RWPE1 (cell line): ENCODE data around the gene OR56A1.

Source experiments
- CTCF ChIA-PET: fragments of 350-600 bp; sonication (Branson Sonifier 250); formaldehyde crosslinking; extraction: SDS; loops from one replicate; lab custom pipeline; 2021; lab: Yijun Ruan, JAX
- POLR2A ChIA-PET: fragments of 400-600 bp; formaldehyde crosslinking; extraction: SDS; loops from one replicate; lab custom pipeline; 2020; ENCODE audit warnings: antibody characterized with exemption; ENCODE audit not compliant: low non-redundant PET; lab: Yijun Ruan, JAX
- DNase-seq: peaks from one replicate; pipeline ENCODE4 v3.0.0; 2012; ENCODE audit warnings: low spot score
- H3K27ac ChIP-seq: fragments of 450-650 bp; 2 replicates; pipeline ENCODE4 v1.5.1; 2017
- CTCF ChIP-seq: fragments of 450-650 bp; conservative IDR thresholded peaks from 2 replicates; pipeline ENCODE4 v1.5.1; 2017; ENCODE audit warnings: low read depth, mild to moderate bottlenecking

Gene OR56A1

GRCh38 chr11:6057452-6057851 is 26.9 kb upstream of the OR56A1 start:
- TF ChIP-seq CTCF: no peak
- no peak overlapping the region for H3K27ac ChIP-seq
- ChIA-PET POLR2A (no interaction called here), CTCF (no interaction called here)
- no peak for DNase-seq

GRCh38 chr11:6055569-6055968 is 25.0 kb upstream of the OR56A1 start:
- CTCF ChIA-PET: no interaction called here
- H3K27ac ChIP-seq: no peak overlapping the region
- POLR2A ChIA-PET: no interaction called here
- TF ChIP-seq CTCF: no peak
- no peak for DNase-seq

DNA sequence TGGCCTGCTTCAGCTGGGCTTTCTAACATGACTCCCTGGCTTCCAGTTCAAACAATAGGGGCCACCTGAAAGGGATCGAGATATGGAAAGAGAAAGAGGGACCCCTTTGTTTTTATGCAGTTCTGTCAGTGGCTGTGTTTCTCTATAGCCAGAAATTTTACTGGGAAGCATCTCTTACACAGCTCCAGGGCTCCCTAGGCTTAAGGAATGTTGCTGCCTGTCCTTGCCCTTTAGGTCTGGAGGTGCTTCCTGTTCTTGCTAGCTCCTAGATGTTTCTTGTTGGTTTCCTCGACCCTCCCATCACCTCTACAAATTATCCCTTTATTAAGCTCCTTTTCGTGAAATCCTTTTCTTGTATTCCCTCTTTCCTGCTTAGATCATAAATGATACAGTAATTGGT is 21.8 kb upstream of the OR56A1 start:
- CTCF ChIA-PET: interaction anchor here (0.5 kb wide), 1 partner anchor 86 kb away, joined by 3 read pairs; no protein-coding TSS in a partner anchor
- H3K27ac ChIP-seq: no peak overlapping the region
- DNase-seq: no peak
- TF ChIP-seq CTCF: no peak
- POLR2A ChIA-PET: no interaction called here

DNA sequence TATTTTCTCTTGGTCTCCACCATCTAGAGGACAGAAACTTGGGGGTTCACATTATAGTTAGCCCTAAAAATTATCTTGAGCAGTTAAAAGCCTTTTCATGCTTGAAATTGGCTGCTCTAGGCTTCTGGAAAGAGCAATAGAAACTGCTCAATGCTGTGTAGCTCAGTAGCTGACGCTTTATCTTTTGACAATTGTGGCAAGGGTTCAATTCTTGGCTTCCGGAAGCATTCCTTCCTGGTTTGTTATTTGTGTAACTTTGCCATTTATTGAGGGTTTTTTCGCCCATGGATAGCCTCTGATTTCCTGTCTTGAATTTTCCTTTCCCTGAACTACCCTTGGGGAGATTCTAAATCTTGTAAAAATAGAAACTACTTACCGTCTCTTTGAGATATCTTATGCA is 10.3 kb upstream of the OR56A1 start:
- ChIA-PET POLR2A (no interaction called here), CTCF (interaction anchor here (0.6 kb wide), 1 partner anchor 166 kb away, joined by 4 read pairs; no protein-coding TSS in a partner anchor)
- TF ChIP-seq CTCF: no peak
- no peak for DNase-seq
- no peak overlapping the region for H3K27ac ChIP-seq

DNA sequence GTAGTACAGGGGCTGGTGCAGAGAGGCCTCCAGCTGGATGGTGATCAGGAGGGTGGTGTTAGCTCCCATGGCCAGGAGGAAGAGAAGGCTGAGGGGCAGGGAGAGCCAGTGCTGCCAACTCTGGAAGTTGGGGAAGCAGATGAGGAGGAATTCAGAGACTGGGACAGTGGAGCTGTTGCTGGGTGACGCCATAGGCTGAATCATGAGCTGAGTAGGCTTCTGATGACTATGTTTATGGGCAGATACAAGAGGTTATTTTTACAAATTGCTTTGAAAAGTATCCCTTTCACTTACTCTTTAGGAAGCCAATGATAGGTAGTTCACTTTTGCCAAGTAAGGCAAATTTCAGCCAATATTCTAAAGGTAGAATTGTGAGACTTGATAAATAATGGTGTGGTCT is 3.1 kb downstream of the OR56A1 start:
- POLR2A ChIA-PET: interaction anchor here (0.5 kb wide), 1 partner anchor 84 kb away, joined by 5 read pairs; no protein-coding TSS in a partner anchor
- no peak for TF ChIP-seq CTCF
- no peak for DNase-seq
- H3K27ac ChIP-seq: no peak overlapping the region
- CTCF ChIA-PET: no interaction called here

DNA sequence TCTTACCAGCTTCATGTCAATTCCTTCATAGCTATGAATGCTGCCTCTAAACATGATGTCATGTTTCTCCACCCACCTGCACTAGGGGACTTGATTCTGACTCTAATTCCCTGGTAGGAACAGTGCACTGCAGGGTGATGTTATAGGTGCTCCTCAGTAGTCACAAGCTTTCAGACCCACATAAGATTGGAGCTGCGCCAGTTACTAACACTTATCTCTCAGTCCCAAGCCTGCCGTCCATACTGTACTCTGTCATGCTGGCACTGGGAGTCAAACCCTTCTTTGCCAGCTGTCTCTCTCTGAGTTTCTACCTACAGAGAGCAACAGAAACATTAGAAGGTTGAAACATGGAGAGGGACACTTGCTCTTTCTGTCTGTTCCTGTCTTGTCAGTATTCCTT is 5.5 kb downstream of the OR56A1 start:
- ChIA-PET CTCF (interaction anchor here (0.5 kb wide), 1 partner anchor 211 kb away, joined by 3 read pairs; no protein-coding TSS in a partner anchor), POLR2A (no interaction called here)
- TF ChIP-seq CTCF: no peak
- DNase-seq: no peak
- no peak overlapping the region for H3K27ac ChIP-seq

DNA sequence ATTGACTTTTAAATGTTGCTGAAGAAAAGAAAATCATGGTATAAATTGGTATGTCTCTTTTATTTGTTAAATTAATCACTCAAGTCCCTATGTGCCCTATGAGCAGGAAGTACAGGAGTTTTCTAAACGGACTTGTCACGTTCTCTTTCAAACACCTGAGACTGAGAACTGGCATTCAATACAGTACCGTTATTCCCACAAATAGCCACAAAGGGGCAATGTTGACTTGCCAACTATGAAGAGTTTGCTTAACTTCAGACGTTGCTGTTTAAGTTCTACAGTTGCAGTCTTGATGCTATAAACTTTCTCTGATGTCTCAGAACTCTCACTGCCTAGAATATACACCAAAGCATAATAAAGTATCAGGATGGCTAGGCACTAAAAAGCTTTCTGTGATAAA is 7.6 kb downstream of the OR56A1 start:
- POLR2A ChIA-PET: no interaction called here
- peak; percentile 25 for DNase-seq

More for the DNA sequence above, 7.6 kb downstream of the OR56A1 start:
- CTCF ChIA-PET: interaction anchor here (0.8 to 3.1 kb wide), 3 partner anchors 330 to 340 kb away, joined by 3 to 23 read pairs (median 6); no protein-coding TSS in a partner anchor
- no peak overlapping the region for H3K27ac ChIP-seq
- peak; percentile 47 for TF ChIP-seq CTCF
